GM19023 (cell line): ENCODE data around the gene RPAP2.
"Not testable (repeated sequence)": the region's sequence is repeated elsewhere in the genome, so short reads cannot be mapped to it uniquely, and the experiment has no call there.

Source experiments
- ATAC-seq: cut with Tn5 transposase; IDR thresholded peaks from one replicate; pipeline ENCODE4 v1.9.1; 2021; ENCODE audit warnings: mild to moderate bottlenecking, moderate library complexity; ENCODE audit not compliant: unreplicated experiment

RPAP2 gene

GRCh38 chr1:92298573-92299476, at the start of gene RPAP2, which contains the start of gene GLMN:
Gene RPAP2, plus strand, starts transcription at chr1:92299059. Its CDS starts 15 bp downstream, at chr1:92299074.
Gene GLMN, minus strand, starts transcription at chr1:92298987. Its CDS starts 988 bp downstream, at chr1:92297999.
- peak; percentile 99 for ATAC-seq

GRCh38 chr1:92254714-92255113, 44.1 kb upstream of the RPAP2 start:
- not testable (repeated sequence) for ATAC-seq

DNA sequence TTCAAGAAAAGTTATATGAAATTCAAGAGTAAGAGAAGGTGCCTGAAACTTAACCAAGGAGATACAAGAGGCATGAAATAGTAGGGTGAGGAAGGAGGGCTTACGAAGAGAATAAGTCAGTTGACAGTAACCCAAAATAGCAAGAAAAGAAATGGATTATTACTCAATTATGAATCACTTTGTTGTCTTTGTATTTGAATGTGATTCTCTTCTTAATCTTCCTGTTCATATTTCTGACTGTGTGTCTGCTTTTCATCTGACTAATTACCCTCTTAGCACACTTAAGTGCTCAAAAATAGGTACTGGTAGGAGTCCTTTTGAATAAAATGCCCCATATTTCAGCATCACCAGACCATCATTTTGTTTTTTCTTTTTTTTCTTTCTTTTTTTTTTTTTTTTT, 39.5 kb upstream of the RPAP2 start:
- ATAC-seq = no peak

DNA sequence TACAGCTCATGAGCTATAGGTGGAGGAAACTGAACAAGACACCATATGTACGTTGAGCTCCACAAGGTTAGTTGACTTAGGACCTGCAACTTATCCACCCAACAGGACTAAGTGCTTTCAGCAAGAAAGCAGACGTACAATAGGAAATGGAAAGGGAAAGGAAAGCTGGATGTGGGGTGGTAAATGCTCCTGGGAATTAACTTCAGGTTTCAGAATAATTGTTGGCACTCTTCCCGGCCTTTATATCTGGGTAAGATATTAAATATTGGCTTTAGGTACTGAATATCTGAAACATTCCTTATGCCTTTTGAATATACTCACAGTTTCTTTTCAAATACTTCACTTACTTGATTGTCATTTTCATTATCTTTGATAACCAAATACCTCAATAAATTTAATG, 36.3 kb upstream of the RPAP2 start:
- ATAC-seq = no peak

- no peak for ATAC-seq
Measured at GRCh38 chr1:92273039-92273438, 25.8 kb upstream of the RPAP2 start.

DNA sequence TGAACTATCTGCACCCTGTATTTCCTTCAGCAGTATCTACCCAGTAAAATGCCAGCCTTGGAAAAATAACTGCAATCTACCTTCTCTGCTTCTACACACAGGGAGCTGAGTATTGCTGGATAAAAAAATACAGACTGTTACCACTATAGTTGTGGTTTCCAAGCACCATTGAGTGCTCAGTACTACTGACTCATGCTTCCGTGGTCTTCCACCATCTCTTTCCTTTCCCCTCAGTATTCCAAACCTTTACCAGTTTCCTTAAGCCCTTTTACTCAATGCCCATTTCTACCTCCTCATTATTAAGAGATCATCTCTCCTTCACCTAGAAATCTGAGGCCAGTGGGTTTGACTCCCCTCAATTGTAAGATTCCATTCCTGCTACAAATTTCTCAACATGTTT, 23.9 kb upstream of the RPAP2 start:
- no peak for ATAC-seq

DNA sequence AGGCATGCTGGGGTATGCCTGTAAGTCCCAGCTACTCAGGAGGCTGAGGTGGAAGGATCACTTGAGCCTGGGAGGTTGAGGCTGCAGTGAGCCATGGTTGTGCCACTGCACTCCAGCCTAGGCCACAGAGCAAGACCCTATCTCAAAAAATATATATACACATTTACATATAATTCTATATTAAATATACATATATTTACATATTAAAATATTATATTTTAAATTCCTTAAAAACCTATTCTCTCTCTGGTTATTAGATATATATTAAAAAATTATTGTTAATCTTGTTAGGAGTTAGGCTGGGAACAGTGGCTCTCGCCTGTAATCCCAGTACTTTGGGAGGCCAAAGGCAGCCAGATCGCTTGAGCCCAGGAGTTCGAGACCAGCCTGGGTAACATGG, 22.8 kb upstream of the RPAP2 start:
- ATAC-seq = no peak

DNA sequence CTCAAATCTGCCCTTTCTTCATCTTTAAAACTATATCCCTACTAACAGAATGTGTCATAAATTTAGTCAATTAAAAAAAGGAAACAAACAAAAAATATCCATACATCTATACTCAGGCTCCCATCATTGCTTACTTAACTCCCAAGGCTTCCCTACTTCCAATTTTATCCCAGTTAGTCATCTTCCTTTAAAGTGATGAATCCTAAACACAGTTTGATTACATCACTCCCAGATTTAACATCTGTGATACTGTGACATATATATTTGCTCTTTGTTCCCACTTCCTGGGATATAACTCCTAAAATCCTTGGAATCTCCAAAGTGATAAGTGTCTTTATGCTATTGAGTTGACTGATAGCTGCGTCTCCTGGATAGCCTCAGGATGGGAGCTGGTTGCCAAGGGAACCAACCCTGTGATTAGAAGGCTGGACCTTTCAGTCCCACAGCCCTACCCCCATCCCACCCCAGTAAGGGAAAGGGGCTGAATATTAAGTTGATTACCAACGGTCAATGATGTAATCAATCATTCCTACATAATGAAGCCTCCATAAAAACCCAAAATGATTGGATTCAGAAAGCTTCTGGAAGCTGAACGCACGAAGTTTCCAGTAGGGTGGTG, 21.6 kb upstream of the RPAP2 start:
- no peak for ATAC-seq

DNA sequence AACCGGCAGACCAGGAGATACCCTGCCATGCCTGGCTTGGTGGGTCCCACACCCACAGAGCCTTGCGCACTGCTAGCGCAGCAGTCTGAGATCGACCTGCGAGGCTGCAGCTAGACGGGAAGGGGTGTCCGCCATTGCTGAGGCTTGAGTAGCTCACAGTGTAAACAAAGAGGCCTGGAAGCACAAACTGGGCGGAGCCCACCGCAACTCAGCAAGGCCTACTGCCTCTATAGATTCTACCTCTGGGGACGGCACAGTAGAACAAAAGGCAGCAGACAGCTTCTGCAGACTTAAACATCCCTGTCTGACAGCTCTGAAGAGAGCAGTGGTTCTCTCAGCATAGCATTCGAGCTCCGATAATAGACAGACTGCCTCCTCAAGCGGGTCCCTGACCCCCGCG, 19.1 kb upstream of the RPAP2 start:
- not testable (repeated sequence) for ATAC-seq

DNA sequence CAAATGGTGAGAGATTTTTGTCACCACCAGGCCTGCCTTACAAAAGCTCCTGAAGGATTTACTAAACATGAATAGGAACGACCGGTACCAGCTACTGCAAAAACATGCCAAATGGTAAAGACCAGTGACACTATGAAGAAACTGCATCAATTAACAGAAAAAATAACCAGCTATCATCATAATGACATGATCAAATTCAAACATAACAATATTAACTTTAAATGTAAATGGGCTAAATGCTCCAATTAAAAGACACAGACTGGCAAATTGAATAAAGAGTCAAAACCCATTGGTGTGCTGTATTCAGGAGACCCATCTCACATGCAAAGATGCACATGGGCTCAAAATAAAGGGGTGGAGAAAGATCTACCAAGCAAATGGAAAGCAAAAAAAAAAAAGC, 17.4 kb upstream of the RPAP2 start:
- not testable (repeated sequence) for ATAC-seq

DNA sequence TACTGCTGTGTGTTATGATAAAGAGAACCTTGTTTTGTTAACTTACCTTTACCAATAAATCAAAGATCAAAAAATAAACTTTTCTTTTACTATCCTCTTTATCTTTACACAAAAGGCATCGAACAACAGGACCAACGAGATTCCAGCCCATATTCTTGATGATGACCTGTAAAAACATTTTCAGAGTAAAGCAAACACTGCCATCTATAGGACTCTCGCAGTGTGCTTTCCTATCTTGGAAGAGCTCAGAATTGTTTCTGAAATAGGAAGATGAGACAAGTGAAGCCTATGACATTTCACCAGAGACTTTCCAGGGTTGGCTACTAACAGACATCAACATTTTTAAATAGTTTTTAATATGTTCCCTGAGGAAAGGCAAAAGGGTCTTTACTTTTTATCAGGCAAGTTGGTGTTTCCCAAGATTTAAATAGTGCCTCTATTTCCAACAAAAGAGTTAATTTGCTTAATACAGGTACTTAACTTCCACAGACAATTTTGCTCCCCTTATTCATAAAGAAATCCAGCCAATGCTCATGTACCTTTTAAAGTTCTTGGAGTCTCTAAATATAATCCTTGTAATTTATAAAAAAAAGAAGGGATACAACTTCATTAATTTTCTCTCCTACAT, 7.4 kb upstream of the RPAP2 start:
- no peak for ATAC-seq

DNA sequence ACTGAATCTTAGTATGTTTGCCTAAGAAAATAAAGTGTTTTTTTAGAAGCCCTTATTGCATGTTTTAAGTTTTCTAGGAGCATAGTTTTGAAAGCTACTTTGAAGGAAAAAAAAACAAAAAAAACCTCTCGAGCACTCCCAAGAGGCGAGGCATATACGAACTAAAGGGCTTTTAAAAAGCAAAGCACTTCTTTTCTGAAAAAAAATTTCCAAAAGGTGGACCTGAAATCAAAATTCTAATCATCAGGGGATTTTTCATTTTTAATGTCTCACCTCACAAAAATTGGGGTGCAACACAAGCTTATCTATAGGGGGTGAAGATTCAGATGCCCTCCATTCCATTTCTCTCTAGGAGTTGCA, 666 bp upstream of the RPAP2 start:
- no peak for ATAC-seq

GRCh38 chr1:92299477-92300150, 755 bp downstream of the RPAP2 start:
- no peak for ATAC-seq

- no peak for ATAC-seq
Measured at GRCh38 chr1:92301021-92301420, 2.2 kb downstream of the RPAP2 start.

DNA sequence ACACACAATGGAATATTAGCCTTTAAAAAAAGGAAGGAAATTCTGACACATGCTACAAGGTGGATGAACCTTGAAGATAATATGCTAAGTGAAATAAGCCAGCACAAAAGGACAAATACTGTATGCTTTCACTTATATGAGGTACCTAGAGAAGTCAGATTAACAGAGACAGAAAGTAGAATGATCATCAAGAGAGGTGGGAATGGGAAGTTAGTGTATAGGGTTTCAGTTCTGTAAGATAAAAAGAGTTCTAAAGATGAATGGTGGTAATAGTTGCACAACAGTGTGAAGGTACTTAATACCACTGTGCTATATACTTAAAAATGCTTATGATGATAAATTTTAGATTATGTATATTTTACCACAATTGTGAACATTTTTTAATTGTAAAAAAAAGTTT, 7.2 kb downstream of the RPAP2 start:
- no peak for ATAC-seq

- ATAC-seq = no peak
Measured at GRCh38 chr1:92307980-92308379, 9.1 kb downstream of the RPAP2 start.

DNA sequence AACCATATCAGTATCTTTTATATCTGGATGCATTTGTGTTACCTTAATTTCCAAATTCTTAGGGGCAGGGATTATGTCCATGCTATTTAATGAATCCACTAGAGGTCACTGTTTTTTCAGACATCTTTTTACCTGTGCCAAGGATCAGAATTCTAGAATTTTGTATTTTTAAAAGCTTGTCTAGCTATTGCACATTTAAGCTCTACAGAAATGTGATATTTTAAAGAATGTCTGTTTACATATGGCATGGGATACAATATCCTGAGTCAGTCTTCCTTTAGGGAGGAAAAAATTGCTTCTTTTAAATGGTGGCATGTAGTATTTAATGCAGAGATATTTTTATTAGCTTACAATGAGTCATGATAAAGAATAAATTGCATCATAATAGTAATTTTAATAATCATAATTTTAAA, 11.3 kb downstream of the RPAP2 start:
- ATAC-seq = no peak

GRCh38 chr1:92314024-92314423, 15.2 kb downstream of the RPAP2 start:
- no peak for ATAC-seq

- ATAC-seq = no peak
Measured at GRCh38 chr1:92315766-92316599, 17.1 kb downstream of the RPAP2 start.

DNA sequence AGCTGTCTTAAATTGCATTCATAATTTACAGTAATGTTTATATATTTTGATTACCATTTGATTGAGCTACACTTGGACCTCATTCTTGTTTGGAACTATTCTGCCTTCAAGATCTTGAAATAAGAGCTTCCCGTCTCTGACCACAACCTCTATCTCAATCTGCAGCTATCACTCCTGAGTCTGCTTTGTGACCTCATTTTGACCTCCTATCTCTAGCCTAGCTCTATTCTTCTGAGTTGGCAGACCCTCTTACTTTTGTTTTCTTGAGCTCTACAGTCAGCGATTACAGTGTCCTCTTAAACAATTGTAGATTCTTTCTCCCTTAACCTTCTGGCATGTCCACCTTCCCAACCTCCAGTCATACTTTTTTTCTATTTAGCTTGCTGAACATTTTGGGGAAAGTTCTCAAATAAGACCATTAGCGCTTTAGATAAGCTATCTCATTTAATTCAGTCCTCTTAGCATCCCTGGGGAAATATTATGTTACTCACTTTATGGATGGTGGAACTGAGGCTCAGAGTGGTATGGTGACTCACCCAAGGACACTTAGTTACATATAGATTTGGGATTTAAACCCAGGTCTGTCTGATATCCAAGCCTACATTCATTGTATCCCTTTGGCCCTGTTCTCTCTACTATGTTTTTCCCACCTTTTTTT, 19.1 kb downstream of the RPAP2 start:
- no peak for ATAC-seq
